H1 (cell line): ENCODE data around the gene PRSS2. TPM values are rescaled to one million over a fixed set of nuclear protein-coding genes. Genes with fewer than 3 reads are reported as not detected.

Experiments used
- BACH1 ChIP-seq: IDR thresholded peaks from 2 replicates; pipeline ENCODE4 v1.6.1; 2012; ENCODE audit warnings: low read length, improper control_type of control experiment
- BCL11A ChIP-seq, 2 experiments: IDR thresholded peaks; one replicate each; pipeline ENCODE4 v1.6.1; 2011; ENCODE audit warnings: low read depth in 2 of 2, low read length in 2 of 2, mild to moderate bottlenecking in 2 of 2
- CHD1 ChIP-seq: IDR thresholded peaks from 2 replicates; pipeline ENCODE4 v1.6.1; 2012; ENCODE audit warnings: low read depth, low read length, improper control_type of control experiment
- CTBP2 ChIP-seq: IDR thresholded peaks from 2 replicates; pipeline ENCODE4 v1.7.0; 2011; ENCODE audit warnings: borderline replicate concordance, mild to moderate bottlenecking, moderate library complexity, mixed read lengths, low read length; ENCODE audit not compliant: insufficient read depth, insufficient read length
- EP300 ChIP-seq, 2 experiments: IDR thresholded peaks; 1 replicate in 1 of 2; 2 replicates in 1 of 2; pipeline ENCODE4 v1.6.1; 2011 to 2012; ENCODE audit warnings: low read depth in 2 of 2, low read length in 2 of 2, mild to moderate bottlenecking in 2 of 2, borderline replicate concordance in 1 of 2, inconsistent platforms in 1 of 2, moderate library complexity in 1 of 2
- GTF2F1 ChIP-seq: IDR thresholded peaks from 2 replicates; pipeline ENCODE4 v1.6.1; 2012; ENCODE audit warnings: low read depth, low read length, improper control_type of control experiment, borderline replicate concordance
- NANOG ChIP-seq: IDR thresholded peaks from 2 replicates; pipeline ENCODE4 v1.6.1; 2011; ENCODE audit warnings: low read length, low read depth, mild to moderate bottlenecking, inconsistent platforms; ENCODE audit not compliant: insufficient read depth, poor library complexity, severe bottlenecking
- RXRA ChIP-seq: IDR thresholded peaks from 2 replicates; pipeline ENCODE4 v1.6.1; 2011; ENCODE audit warnings: low read depth, mild to moderate bottlenecking, low read length, moderate library complexity; ENCODE audit not compliant: insufficient read depth
- SIN3A ChIP-seq, 2 experiments: IDR thresholded peaks in 1 of 2; conservative IDR thresholded peaks in 1 of 2; 2 replicates each; pipeline ENCODE4 v1.6.1; 2011 to 2012; ENCODE audit warnings: low read length in 2 of 2, improper control_type of control experiment in 1 of 2, low read depth in 1 of 2, mild to moderate bottlenecking in 1 of 2
- SP1 ChIP-seq: IDR thresholded peaks from 2 replicates; pipeline ENCODE4 v1.6.1; 2011; ENCODE audit warnings: low read depth, low read length
- SP2 ChIP-seq: IDR thresholded peaks from 2 replicates; pipeline ENCODE4 v1.6.1; 2012; ENCODE audit warnings: mild to moderate bottlenecking, low read length, inconsistent platforms
- SRF ChIP-seq: IDR thresholded peaks from 2 replicates; pipeline ENCODE4 v1.6.1; 2011; ENCODE audit warnings: mild to moderate bottlenecking, low read depth, low read length, moderate library complexity
- TAF7 ChIP-seq: optimal IDR thresholded peaks from 2 replicates; pipeline ENCODE3; 2011; ENCODE audit warnings: low read depth, mild to moderate bottlenecking, inconsistent platforms, low read length, moderate library complexity, borderline replicate concordance
- ZNF274 ChIP-seq: IDR thresholded peaks from 2 replicates; pipeline ENCODE4 v1.7.0; 2012; ENCODE audit warnings: low read length, borderline replicate concordance; ENCODE audit errors: extremely low read depth
- polyA plus RNA-seq, 7 experiments: library from polyadenylated mRNA; depleted of rRNA in 3 of 7; stranded (reverse) in 5 of 7; unstranded in 2 of 7; fragments of >200 nt in 5 of 7; fragments of 200-250 nt in 2 of 7; gene quantifications; 1 replicate in 5 of 7; 2 replicates in 1 of 7; 4 replicates in 1 of 7; pipeline versions ENCODE4 v1.2.1 to v1.2.3, GENCODE V29; 2011 to 2013; ENCODE audit warnings: missing spikeins in 2 of 7, mixed read lengths in 2 of 7
- total RNA-seq: library from RNA; stranded (reverse); fragmentation: NEBNext Ultra II Directional; extraction: Animal tissue kit (Norgen Biotek cat#: 25700); gene quantifications from 2 replicates; pipeline ENCODE4 v1.2.1, GENCODE V29; 2021
- TF ChIP-seq, protein P1 (sequence below): IDR thresholded peaks from 2 replicates; pipeline ENCODE4 v1.6.1; 2012; ENCODE audit warnings: inconsistent platforms

The PRSS2 gene
- total and polyA plus RNA-seq, 2 of the 8 experiments (the other 6 are each of a cell fraction or from before 2014, with no cell fraction given), result not detected

DNA sequence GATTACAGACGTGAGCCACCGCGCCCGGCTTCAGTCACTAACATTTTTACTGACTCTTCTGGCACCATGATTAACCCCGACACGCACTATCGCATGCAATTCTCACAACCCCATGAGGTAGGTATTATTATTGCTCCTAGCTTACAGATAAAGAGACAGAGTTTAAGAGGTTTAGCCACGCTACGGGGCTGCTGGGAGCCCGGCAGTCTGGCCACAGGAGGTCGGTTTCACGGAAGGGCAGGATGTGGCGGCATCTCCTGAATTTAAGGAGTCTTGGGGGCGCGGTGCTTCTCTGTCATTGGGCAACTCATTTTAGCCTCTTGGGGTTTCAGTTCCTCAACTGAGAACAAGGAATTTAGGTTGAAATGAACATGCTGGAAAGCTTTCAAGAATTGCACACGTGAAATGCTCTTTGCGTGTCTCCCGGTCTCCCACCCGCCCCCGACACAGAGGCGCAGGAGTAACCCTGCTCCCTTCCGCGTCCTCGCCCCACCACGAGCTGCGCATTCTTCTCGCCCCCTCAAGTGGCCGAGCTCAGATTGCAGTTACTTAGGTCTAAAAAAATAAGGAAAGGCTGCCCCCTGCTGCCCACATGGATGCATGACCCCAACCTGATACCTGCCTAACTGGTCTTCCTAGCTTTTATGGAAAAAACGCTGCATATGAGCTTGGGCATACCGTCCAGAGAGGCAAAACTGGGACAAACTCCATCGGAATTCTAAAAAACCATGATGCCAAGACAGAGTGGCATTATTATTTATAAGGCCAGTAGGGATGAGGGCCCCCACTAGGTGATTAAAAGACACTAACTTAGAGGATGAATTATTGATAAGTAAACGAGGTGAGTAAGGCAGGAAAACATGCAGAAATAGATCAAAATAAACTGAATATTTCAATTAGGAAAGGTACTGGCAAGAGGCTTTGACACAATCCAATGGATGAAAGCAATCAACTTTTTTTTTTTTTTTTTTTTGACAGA is 12.4 kb downstream of the PRSS2 start (continued):
- TF ChIP-seq BCL11A (IDR thresholded peaks at IDR 0.05; ENCODE audit: low read depth in 2 of 2, low read length in 2 of 2), result no peak
- TF ChIP-seq BACH1, result no peak
- no peak for TF ChIP-seq SIN3A (conservative IDR thresholded peaks at IDR 0.05 in 1 of 2, IDR thresholded peaks at IDR 0.05 in 1 of 2; ENCODE audit: low read depth in 1 of 2, low read length in 2 of 2)
- TF ChIP-seq SP2, result no peak
- TF ChIP-seq TAF7, result peak; percentile 91
- no peak for TF ChIP-seq CTBP2
- no peak for TF ChIP-seq SRF
- TF ChIP-seq, protein P1, sequence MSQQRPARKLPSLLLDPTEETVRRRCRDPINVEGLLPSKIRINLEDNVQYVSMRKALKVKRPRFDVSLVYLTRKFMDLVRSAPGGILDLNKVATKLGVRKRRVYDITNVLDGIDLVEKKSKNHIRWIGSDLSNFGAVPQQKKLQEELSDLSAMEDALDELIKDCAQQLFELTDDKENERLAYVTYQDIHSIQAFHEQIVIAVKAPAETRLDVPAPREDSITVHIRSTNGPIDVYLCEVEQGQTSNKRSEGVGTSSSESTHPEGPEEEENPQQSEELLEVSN, result 0 out of 2 replicates have a peak, but pooled peaks have one; percentile 10
- TF ChIP-seq GTF2F1, result no peak
- no peak for TF ChIP-seq RXRA
- no peak for TF ChIP-seq ZNF274
- TF ChIP-seq EP300 (IDR thresholded peaks at IDR 0.05; ENCODE audit: borderline replicate concordance in 1 of 2, low read depth in 2 of 2, low read length in 2 of 2), result no peak; a peak in 1 of 3 replicates
- TF ChIP-seq SP1, result no peak
- TF ChIP-seq CHD1, result no peak
- TF ChIP-seq NANOG, result no peak
